ENCODE measurements around the gene LEF1. TPM values are rescaled to one million over a fixed set of nuclear protein-coding genes. Genes with fewer than 3 reads are reported as not detected.

The LEF1 gene
- total RNA-seq, 1 experiment from 2014 or later = 0.54 TPM

DNA sequence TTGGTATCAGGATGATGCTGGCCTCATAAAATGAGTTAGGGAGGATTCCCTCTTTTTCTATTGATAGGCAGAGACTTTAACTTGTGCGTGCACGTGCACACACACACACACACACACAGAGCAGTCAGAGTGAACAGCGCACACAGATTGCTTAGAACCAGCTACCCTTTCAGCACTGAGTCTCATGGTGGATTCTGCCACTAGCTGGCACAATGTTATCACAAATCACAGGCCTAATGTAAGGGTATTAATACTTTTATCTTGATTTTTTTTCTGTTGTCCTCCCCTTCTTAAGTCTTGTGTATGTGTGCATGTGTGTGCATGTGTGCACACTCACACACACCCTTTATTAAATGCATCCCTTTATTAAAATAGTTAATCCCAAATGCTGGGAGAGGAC lies 125.8 kb downstream of the LEF1 start:
- in situ Hi-C loops (cut with HindIII; ENCODE audit: low pct_unique_long_range_greater_than_20kb, low sequenced_read_pairs) = no loop called here
- ChIA-PET POLR2A (no interaction called here), CTCF (no interaction called here)

DNA sequence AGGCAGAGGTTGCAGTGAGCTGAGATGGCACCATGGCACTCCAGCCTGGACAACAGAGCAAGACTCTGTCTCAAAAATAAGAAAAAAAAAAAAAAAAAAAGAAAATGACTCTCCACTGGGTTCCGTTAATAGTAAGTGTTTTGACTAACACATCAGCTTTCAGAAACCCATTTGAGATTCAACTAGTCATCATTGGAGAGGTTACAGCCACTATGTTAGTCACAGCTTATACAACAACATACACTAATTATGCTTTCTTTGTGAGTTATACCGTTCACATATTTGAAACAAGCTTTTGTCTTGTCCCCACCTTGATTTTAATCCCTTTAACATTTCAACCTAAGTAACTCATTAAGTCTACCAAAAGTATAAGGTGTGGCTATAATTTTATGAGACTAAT lies 130.8 kb downstream of the LEF1 start:
- ChIA-PET POLR2A (interaction anchor here (0.6 kb wide), 1 partner anchor 24 kb away, joined by 5 read pairs; no protein-coding TSS in a partner anchor), CTCF (no interaction called here)
- no peak overlapping the region for H3K27ac ChIP-seq (ENCODE audit: low read length)
- intact Hi-C loops (cut with micrococcal nuclease; ENCODE audit: unreplicated experiment) (no loop called here), in situ Hi-C loops (cut with HindIII; ENCODE audit: low pct_unique_long_range_greater_than_20kb, low sequenced_read_pairs) (no loop called here)
- H3K4me3 ChIP-seq (ENCODE audit: low read depth in 2 of 2, low read length in 2 of 2) = no peak overlapping the region
- H3K36me3 ChIP-seq (ENCODE audit: control insufficient read depth, insufficient read depth, low read length) = no peaks in the 10 kb centered on the region; the same call in 1 of the 2 replicates
- no peak for TF ChIP-seq SIN3A (IDR thresholded peaks at IDR 0.05; ENCODE audit: borderline replicate concordance, insufficient read depth, low read depth, low read length)
- TF ChIP-seq POLR2AphosphoS5 (IDR thresholded peaks at IDR 0.05; ENCODE audit: low read depth, low read length) = no peak
- TF ChIP-seq TCF7L2 (IDR thresholded peaks at IDR 0.05; ENCODE audit: low read depth, low read length) = no peak
- TF ChIP-seq, protein P1, sequence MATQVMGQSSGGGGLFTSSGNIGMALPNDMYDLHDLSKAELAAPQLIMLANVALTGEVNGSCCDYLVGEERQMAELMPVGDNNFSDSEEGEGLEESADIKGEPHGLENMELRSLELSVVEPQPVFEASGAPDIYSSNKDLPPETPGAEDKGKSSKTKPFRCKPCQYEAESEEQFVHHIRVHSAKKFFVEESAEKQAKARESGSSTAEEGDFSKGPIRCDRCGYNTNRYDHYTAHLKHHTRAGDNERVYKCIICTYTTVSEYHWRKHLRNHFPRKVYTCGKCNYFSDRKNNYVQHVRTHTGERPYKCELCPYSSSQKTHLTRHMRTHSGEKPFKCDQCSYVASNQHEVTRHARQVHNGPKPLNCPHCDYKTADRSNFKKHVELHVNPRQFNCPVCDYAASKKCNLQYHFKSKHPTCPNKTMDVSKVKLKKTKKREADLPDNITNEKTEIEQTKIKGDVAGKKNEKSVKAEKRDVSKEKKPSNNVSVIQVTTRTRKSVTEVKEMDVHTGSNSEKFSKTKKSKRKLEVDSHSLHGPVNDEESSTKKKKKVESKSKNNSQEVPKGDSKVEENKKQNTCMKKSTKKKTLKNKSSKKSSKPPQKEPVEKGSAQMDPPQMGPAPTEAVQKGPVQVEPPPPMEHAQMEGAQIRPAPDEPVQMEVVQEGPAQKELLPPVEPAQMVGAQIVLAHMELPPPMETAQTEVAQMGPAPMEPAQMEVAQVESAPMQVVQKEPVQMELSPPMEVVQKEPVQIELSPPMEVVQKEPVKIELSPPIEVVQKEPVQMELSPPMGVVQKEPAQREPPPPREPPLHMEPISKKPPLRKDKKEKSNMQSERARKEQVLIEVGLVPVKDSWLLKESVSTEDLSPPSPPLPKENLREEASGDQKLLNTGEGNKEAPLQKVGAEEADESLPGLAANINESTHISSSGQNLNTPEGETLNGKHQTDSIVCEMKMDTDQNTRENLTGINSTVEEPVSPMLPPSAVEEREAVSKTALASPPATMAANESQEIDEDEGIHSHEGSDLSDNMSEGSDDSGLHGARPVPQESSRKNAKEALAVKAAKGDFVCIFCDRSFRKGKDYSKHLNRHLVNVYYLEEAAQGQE (IDR thresholded peaks at IDR 0.05; ENCODE audit: insufficient read depth in 1 of 2, low read depth in 2 of 2, low read length in 1 of 2) = no peak
- TF ChIP-seq, protein P2, sequence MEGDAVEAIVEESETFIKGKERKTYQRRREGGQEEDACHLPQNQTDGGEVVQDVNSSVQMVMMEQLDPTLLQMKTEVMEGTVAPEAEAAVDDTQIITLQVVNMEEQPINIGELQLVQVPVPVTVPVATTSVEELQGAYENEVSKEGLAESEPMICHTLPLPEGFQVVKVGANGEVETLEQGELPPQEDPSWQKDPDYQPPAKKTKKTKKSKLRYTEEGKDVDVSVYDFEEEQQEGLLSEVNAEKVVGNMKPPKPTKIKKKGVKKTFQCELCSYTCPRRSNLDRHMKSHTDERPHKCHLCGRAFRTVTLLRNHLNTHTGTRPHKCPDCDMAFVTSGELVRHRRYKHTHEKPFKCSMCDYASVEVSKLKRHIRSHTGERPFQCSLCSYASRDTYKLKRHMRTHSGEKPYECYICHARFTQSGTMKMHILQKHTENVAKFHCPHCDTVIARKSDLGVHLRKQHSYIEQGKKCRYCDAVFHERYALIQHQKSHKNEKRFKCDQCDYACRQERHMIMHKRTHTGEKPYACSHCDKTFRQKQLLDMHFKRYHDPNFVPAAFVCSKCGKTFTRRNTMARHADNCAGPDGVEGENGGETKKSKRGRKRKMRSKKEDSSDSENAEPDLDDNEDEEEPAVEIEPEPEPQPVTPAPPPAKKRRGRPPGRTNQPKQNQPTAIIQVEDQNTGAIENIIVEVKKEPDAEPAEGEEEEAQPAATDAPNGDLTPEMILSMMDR (IDR thresholded peaks at IDR 0.05) = no peak
- H3K4me1 ChIP-seq (ENCODE audit: control insufficient read depth, insufficient read depth, low read length) = no peaks in the 10 kb centered on the region
- no peaks in the 10 kb centered on the region for H3K9me3 ChIP-seq (ENCODE audit: control insufficient read depth, insufficient read depth, low read depth, low read length)
- no peaks in the 10 kb centered on the region for H3K27me3 ChIP-seq (ENCODE audit: control insufficient read depth, insufficient read depth, low read length)
- ATAC-seq (no peak), DNase-seq (ENCODE audit: low read depth, low spot score) (no peak)
- no TSS peak for BruUV-seq (replicated peaks)

More for the DNA sequence above, 125.8 kb downstream of the LEF1 start:
- no peaks in the 10 kb centered on the region for H3K4me1 ChIP-seq (ENCODE audit: control insufficient read depth, insufficient read depth, low read length)
- intact Hi-C loops (cut with micrococcal nuclease; ENCODE audit: unreplicated experiment) = no loop called here
- DNase-seq (ENCODE audit: low read depth, low spot score) (no peak), ATAC-seq (no peak)
- H3K27me3 ChIP-seq (ENCODE audit: control insufficient read depth, insufficient read depth, low read length) = no peaks in the 10 kb centered on the region
- BruUV-seq (replicated peaks) = no TSS peak
- no peak overlapping the region for H3K27ac ChIP-seq (ENCODE audit: low read length)
- H3K9me3 ChIP-seq (ENCODE audit: control insufficient read depth, insufficient read depth, low read depth, low read length) = no peaks in the 10 kb centered on the region
- TF ChIP-seq SIN3A (IDR thresholded peaks at IDR 0.05; ENCODE audit: borderline replicate concordance, insufficient read depth, low read depth, low read length) = no peak
- TF ChIP-seq, protein P2 (IDR thresholded peaks at IDR 0.05) = peak; percentile 26; the same call in 1 of the 2 replicates
- TF ChIP-seq TCF7L2 (IDR thresholded peaks at IDR 0.05; ENCODE audit: low read depth, low read length) = no peak
- TF ChIP-seq, protein P1 (IDR thresholded peaks at IDR 0.05; ENCODE audit: insufficient read depth in 1 of 2, low read depth in 2 of 2, low read length in 1 of 2) = no peak
- no peak for TF ChIP-seq POLR2AphosphoS5 (IDR thresholded peaks at IDR 0.05; ENCODE audit: low read depth, low read length)
- H3K36me3 ChIP-seq (ENCODE audit: control insufficient read depth, insufficient read depth, low read length) = no peaks in the 10 kb centered on the region
- no peak overlapping the region for H3K4me3 ChIP-seq (ENCODE audit: low read depth in 2 of 2, low read length in 2 of 2)
